Measurements from ENCODE around the gene GNAQ. TPM values are rescaled to one million over a fixed set of nuclear protein-coding genes. Genes with fewer than 3 reads are reported as not detected.
"Not testable (repeated sequence)": the region's sequence is repeated elsewhere in the genome, so short reads cannot be mapped to it uniquely, and the experiment has no call there.

GNAQ gene
- total RNA-seq, 1 donor from 2014 or later: 55.2 TPM

- no peak for DNase-seq (ENCODE audit: extremely low read depth, low read depth, low spot score)
Measured at GRCh38 chr9:77885104-77885672, 146.4 kb downstream of the GNAQ start.

- DNase-seq (ENCODE audit: extremely low read depth, low read depth, low spot score): no peak
Measured at GRCh38 chr9:77883846-77884771, 147.5 kb downstream of the GNAQ start.

GRCh38 chr9:77883133-77883532 is 148.5 kb downstream of the GNAQ start:
- no peak for DNase-seq (ENCODE audit: extremely low read depth, low read depth, low spot score)

GRCh38 chr9:77882294-77882693 is 149.3 kb downstream of the GNAQ start:
- no peak for DNase-seq (ENCODE audit: extremely low read depth, low read depth, low spot score)

- not testable (repeated sequence) for DNase-seq (ENCODE audit: extremely low read depth, low read depth, low spot score)
Measured at GRCh38 chr9:77881634-77882033, 150.0 kb downstream of the GNAQ start.

GRCh38 chr9:77881111-77881510 is 150.5 kb downstream of the GNAQ start:
- no peak for DNase-seq (ENCODE audit: extremely low read depth, low read depth, low spot score)

- no peak for DNase-seq (ENCODE audit: extremely low read depth, low read depth, low spot score)
Measured at GRCh38 chr9:77879437-77879943, 152.1 kb downstream of the GNAQ start.

GRCh38 chr9:77878793-77879192 is 152.8 kb downstream of the GNAQ start:
- DNase-seq (ENCODE audit: extremely low read depth, low read depth, low spot score): not testable (repeated sequence)

- DNase-seq (ENCODE audit: extremely low read depth, low read depth, low spot score): no peak
Measured at GRCh38 chr9:77877976-77878375, 153.6 kb downstream of the GNAQ start.

- no peak for DNase-seq (ENCODE audit: extremely low read depth, low read depth, low spot score)
Measured at GRCh38 chr9:77876590-77876989, 155.0 kb downstream of the GNAQ start.

GRCh38 chr9:77876091-77876490 is 155.5 kb downstream of the GNAQ start:
- DNase-seq (ENCODE audit: extremely low read depth, low read depth, low spot score): no peak

- DNase-seq (ENCODE audit: extremely low read depth, low read depth, low spot score): no peak
Measured at GRCh38 chr9:77872863-77873262, 158.7 kb downstream of the GNAQ start.

- DNase-seq (ENCODE audit: extremely low read depth, low read depth, low spot score): no peak
Measured at GRCh38 chr9:77872177-77872576, 159.4 kb downstream of the GNAQ start.

GRCh38 chr9:77871483-77871882 is 160.1 kb downstream of the GNAQ start:
- DNase-seq (ENCODE audit: extremely low read depth, low read depth, low spot score): no peak

- DNase-seq (ENCODE audit: extremely low read depth, low read depth, low spot score): no peak
Measured at GRCh38 chr9:77866878-77867277, 164.7 kb downstream of the GNAQ start.

GRCh38 chr9:77865385-77866047 is 166.1 kb downstream of the GNAQ start:
- no peak for DNase-seq (ENCODE audit: extremely low read depth, low read depth, low spot score)

GRCh38 chr9:77864211-77864889 is 167.3 kb downstream of the GNAQ start:
- no peak for DNase-seq (ENCODE audit: extremely low read depth, low read depth, low spot score)

- not testable (repeated sequence) for DNase-seq (ENCODE audit: extremely low read depth, low read depth, low spot score)
Measured at GRCh38 chr9:77863638-77864037, 168.0 kb downstream of the GNAQ start.

- DNase-seq (ENCODE audit: extremely low read depth, low read depth, low spot score): not testable (repeated sequence)
Measured at GRCh38 chr9:77860953-77861352, 170.7 kb downstream of the GNAQ start.

GRCh38 chr9:77857513-77858259 is 173.9 kb downstream of the GNAQ start:
- DNase-seq (ENCODE audit: extremely low read depth, low read depth, low spot score): no peak
